K562 (cell line): ENCODE data around the gene PPP1R1C.

Experiments used
- CHD2 ChIP-seq: IDR thresholded peaks from 2 replicates; pipeline ENCODE4 v1.6.1; 2011; ENCODE audit warnings: low read depth, low read length
- KLF13 ChIP-seq: fragments of 450-650 bp; IDR thresholded peaks from 2 replicates; pipeline ENCODE4 v1.6.1; 2016; ENCODE audit warnings: missing genetic modification characterization, low read depth, mild to moderate bottlenecking, missing compliant biosample characterization, moderate library complexity, borderline replicate concordance
- MTA3 ChIP-seq: fragments of 450-650 bp; formaldehyde crosslinking; IDR thresholded peaks from 2 replicates; pipeline ENCODE4 v1.6.1; 2017; ENCODE audit warnings: mild to moderate bottlenecking, borderline replicate concordance
- MXI1 ChIP-seq: IDR thresholded peaks from 2 replicates; pipeline ENCODE4 v1.6.1; 2011; ENCODE audit warnings: low read depth, mild to moderate bottlenecking, improper control_type of control experiment, low read length
- NR2F6 ChIP-seq: fragments of 450-650 bp; formaldehyde crosslinking; IDR thresholded peaks from 2 replicates; pipeline ENCODE4 v1.4.0; 2020; ENCODE audit warnings: mild to moderate bottlenecking
- NR3C1 ChIP-seq: sonication (generic); formaldehyde crosslinking; IDR thresholded peaks from 2 replicates; pipeline ENCODE4 v1.8.1; 2022; ENCODE audit warnings: missing genetic modification reagents
- POLR2A ChIP-seq: fragments of 450-650 bp; conservative IDR thresholded peaks from 2 replicates; pipeline ENCODE4 v1.6.1; 2016
- POU5F1 ChIP-seq: fragments of 150-350 bp; IDR thresholded peaks from 2 replicates; pipeline ENCODE4 v1.6.1; 2014; ENCODE audit warnings: borderline replicate concordance, low read length, low read depth, mild to moderate bottlenecking; ENCODE audit not compliant: partially characterized antibody
- RFX5 ChIP-seq: IDR thresholded peaks from 2 replicates; pipeline ENCODE4 v1.6.1; 2011; ENCODE audit warnings: low read depth, mild to moderate bottlenecking, improper control_type of control experiment, low read length
- SMARCE1 ChIP-seq: fragments of 450-650 bp; IDR thresholded peaks from 2 replicates; pipeline ENCODE4 v1.7.1; 2016; ENCODE audit warnings: mild to moderate bottlenecking
- TFAM ChIP-seq: fragments of 250-450 bp; sonication (Bioruptor Pico); conservative IDR thresholded peaks from 2 replicates; pipeline ENCODE4 v1.5.0; 2021; ENCODE audit warnings: mild to moderate bottlenecking, moderate library complexity
- ZBTB9 ChIP-seq: fragments of 450-650 bp; formaldehyde crosslinking; IDR thresholded peaks from 2 replicates; pipeline ENCODE4 v1.4.0; 2020; ENCODE audit warnings: mild to moderate bottlenecking, moderate library complexity
- TF ChIP-seq, protein P1 (sequence below), 3 experiments: IDR thresholded peaks in 2 of 3; conservative IDR thresholded peaks in 1 of 3; 2 replicates each; pipeline ENCODE4 v1.5.1; 2011 to 2012; ENCODE audit warnings: low read length in 3 of 3, mild to moderate bottlenecking in 3 of 3, control low read depth in 2 of 3, improper control_type of control experiment in 1 of 3, inconsistent platforms in 1 of 3, low read depth in 1 of 3, mixed read lengths in 1 of 3, moderate library complexity in 1 of 3; ENCODE audit not compliant: insufficient read depth in 2 of 3

GRCh38 chr2:181984814-181985631 lies 630 bp upstream of the PPP1R1C start:
- no peak for TF ChIP-seq MXI1
- no peak for TF ChIP-seq CHD2
- no peak for TF ChIP-seq POLR2A
- TF ChIP-seq KLF13, result no peak
- TF ChIP-seq ZBTB9 (CRISPR knock-in tag), result no peak
- no peak for TF ChIP-seq NR2F6 (CRISPR knock-in tag)
- no peak for TF ChIP-seq SMARCE1
- no peak for TF ChIP-seq TFAM (CRISPR knock-in tag)
- no peak for TF ChIP-seq MTA3
- no peak for TF ChIP-seq NR3C1 (CRISPR knock-in tag)
- TF ChIP-seq, protein P1, sequence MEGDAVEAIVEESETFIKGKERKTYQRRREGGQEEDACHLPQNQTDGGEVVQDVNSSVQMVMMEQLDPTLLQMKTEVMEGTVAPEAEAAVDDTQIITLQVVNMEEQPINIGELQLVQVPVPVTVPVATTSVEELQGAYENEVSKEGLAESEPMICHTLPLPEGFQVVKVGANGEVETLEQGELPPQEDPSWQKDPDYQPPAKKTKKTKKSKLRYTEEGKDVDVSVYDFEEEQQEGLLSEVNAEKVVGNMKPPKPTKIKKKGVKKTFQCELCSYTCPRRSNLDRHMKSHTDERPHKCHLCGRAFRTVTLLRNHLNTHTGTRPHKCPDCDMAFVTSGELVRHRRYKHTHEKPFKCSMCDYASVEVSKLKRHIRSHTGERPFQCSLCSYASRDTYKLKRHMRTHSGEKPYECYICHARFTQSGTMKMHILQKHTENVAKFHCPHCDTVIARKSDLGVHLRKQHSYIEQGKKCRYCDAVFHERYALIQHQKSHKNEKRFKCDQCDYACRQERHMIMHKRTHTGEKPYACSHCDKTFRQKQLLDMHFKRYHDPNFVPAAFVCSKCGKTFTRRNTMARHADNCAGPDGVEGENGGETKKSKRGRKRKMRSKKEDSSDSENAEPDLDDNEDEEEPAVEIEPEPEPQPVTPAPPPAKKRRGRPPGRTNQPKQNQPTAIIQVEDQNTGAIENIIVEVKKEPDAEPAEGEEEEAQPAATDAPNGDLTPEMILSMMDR (IDR thresholded peaks at IDR 0.05 in 2 of 3, conservative IDR thresholded peaks at IDR 0.05 in 1 of 3; ENCODE audit: insufficient read depth in 2 of 3, low read depth in 1 of 3, low read length in 3 of 3), result no peak
- TF ChIP-seq POU5F1, result no peak
- TF ChIP-seq RFX5, result no peak
